Mesenchymal stem cell (in vitro differentiated cells and primary cell): Measurements from ENCODE around the gene ZNF366.
A peak's percentile ranks its signal among the peaks of the same experiment; 100 is the strongest.

ENCODE experiments used
- DNase-seq: peaks from one replicate; pipeline ENCODE4 v3.0.0-alpha.2; 2013
- H2AFZ ChIP-seq: one replicate; pipeline ENCODE4 v1.6.1; 2013; ENCODE audit warnings: low read depth, mild to moderate bottlenecking, control low read depth, inconsistent platforms, low read length, moderate library complexity
- H2AK5ac ChIP-seq: 2 replicates; pipeline ENCODE4 v1.6.1; 2013; ENCODE audit warnings: low read length, moderate library complexity, mild to moderate bottlenecking, inconsistent platforms; ENCODE audit not compliant: severe bottlenecking
- H2BK120ac ChIP-seq: one replicate; pipeline ENCODE4 v1.6.1; 2013; ENCODE audit warnings: low read depth, mild to moderate bottlenecking, inconsistent platforms, low read length, moderate library complexity
- H2BK12ac ChIP-seq, 2 experiments: one replicate each; pipeline ENCODE4 v1.6.1; 2013; ENCODE audit warnings: inconsistent platforms in 2 of 2, low read length in 2 of 2, mild to moderate bottlenecking in 2 of 2, moderate library complexity in 2 of 2, control low read depth in 1 of 2
- H2BK15ac ChIP-seq: one replicate; pipeline ENCODE4 v1.6.1; 2013; ENCODE audit warnings: mild to moderate bottlenecking, low read depth, inconsistent platforms; ENCODE audit not compliant: poor library complexity, severe bottlenecking
- H2BK5ac ChIP-seq: 2 replicates; pipeline ENCODE4 v1.6.1; 2013; ENCODE audit warnings: low read depth, mild to moderate bottlenecking, low read length, control low read depth, inconsistent platforms; ENCODE audit not compliant: poor library complexity, severe bottlenecking
- H3K14ac ChIP-seq, 2 experiments: one replicate each; pipeline ENCODE4 v1.6.1; 2013; ENCODE audit warnings: inconsistent platforms in 2 of 2, low read length in 2 of 2, control low read depth in 1 of 2, mild to moderate bottlenecking in 1 of 2, moderate library complexity in 1 of 2
- H3K18ac ChIP-seq, 2 experiments: one replicate each; pipeline ENCODE4 v1.6.1; 2013; ENCODE audit warnings: inconsistent platforms in 2 of 2, low read length in 2 of 2, control low read depth in 1 of 2, low read depth in 1 of 2, mild to moderate bottlenecking in 1 of 2
- H3K23ac ChIP-seq, 2 experiments: one replicate each; pipeline ENCODE4 v1.6.1; 2013; ENCODE audit warnings: inconsistent platforms in 2 of 2, low read length in 2 of 2, mild to moderate bottlenecking in 2 of 2, moderate library complexity in 2 of 2, control low read depth in 1 of 2
- H3K27ac ChIP-seq: 2 replicates; pipeline ENCODE4 v1.5.1; 2013; ENCODE audit warnings: mild to moderate bottlenecking, moderate library complexity, low read length, control low read depth, inconsistent platforms; ENCODE audit not compliant: poor library complexity, severe bottlenecking
- H3K27me3 ChIP-seq, 2 experiments: 2 replicates each; pipeline versions ENCODE4 v1.6.1 to v1.7.0; 2013; ENCODE audit warnings: low read length in 2 of 2, mild to moderate bottlenecking in 2 of 2, moderate library complexity in 2 of 2, control low read depth in 1 of 2, inconsistent platforms in 1 of 2; ENCODE audit not compliant: control insufficient read depth in 1 of 2, insufficient read depth in 1 of 2
- H3K36me3 ChIP-seq, 2 experiments: 2 replicates each; pipeline versions ENCODE4 v1.6.1 to v1.7.0; 2013; ENCODE audit warnings: low read length in 2 of 2, control low read depth in 1 of 2, inconsistent platforms in 1 of 2, low read depth in 1 of 2, mild to moderate bottlenecking in 1 of 2; ENCODE audit not compliant: insufficient read depth in 2 of 2, control insufficient read depth in 1 of 2
- H3K4ac ChIP-seq, 2 experiments: one replicate each; pipeline ENCODE4 v1.6.1; 2013; ENCODE audit warnings: inconsistent platforms in 2 of 2, low read length in 2 of 2, mild to moderate bottlenecking in 2 of 2, moderate library complexity in 2 of 2, control low read depth in 1 of 2, low read depth in 1 of 2
- H3K4me1 ChIP-seq: 2 replicates; pipeline ENCODE4 v1.6.1; 2013; ENCODE audit warnings: low read depth, low read length, control low read depth; ENCODE audit not compliant: control insufficient read depth, insufficient read depth
- H3K4me2 ChIP-seq: 2 replicates; pipeline ENCODE4 v1.6.1; 2013; ENCODE audit warnings: low read length, mild to moderate bottlenecking, inconsistent platforms; ENCODE audit not compliant: poor library complexity, severe bottlenecking
- H3K4me3 ChIP-seq, 2 experiments: 2 replicates each; pipeline versions ENCODE4 v1.5.1 to v1.7.0; 2013; ENCODE audit warnings: low read length in 2 of 2, mild to moderate bottlenecking in 2 of 2, control low read depth in 1 of 2, low read depth in 1 of 2; ENCODE audit not compliant: insufficient read depth in 1 of 2
- H3K79me1 ChIP-seq: replicated peaks from 2 replicates; pipeline ENCODE4 v1.6.1; 2013; ENCODE audit warnings: mild to moderate bottlenecking, control low read depth, low read length, inconsistent platforms; ENCODE audit not compliant: poor library complexity, severe bottlenecking
- H3K9ac ChIP-seq: 2 replicates; pipeline ENCODE4 v1.7.0; 2013; ENCODE audit warnings: mild to moderate bottlenecking, low read length, moderate library complexity
- H3K9me3 ChIP-seq: 2 replicates; pipeline ENCODE4 v1.7.0; 2013; ENCODE audit warnings: mild to moderate bottlenecking, low read length; ENCODE audit not compliant: control insufficient read depth
- H4K8ac ChIP-seq: one replicate; pipeline ENCODE4 v1.6.1; 2013; ENCODE audit warnings: inconsistent platforms, mild to moderate bottlenecking, low read length, moderate library complexity
- H4K91ac ChIP-seq: one replicate; pipeline ENCODE4 v1.6.1; 2013; ENCODE audit warnings: mild to moderate bottlenecking, low read length, inconsistent platforms
- WGBS: methylation state at CpG from one replicate; pipeline ENCODE4 v1.1.7; 2013; ENCODE audit warnings: mixed read lengths; 5-methylcytosine and 5-hydroxymethylcytosine counted together

ZNF366 gene

GRCh38 chr5:72453246-72453775 lies 53.9 kb downstream of the ZNF366 start:
- peak overlapping the region; percentile 65 for H2BK120ac ChIP-seq
- peak overlapping the region; percentile 2 to 92 for H3K4ac ChIP-seq
- no peak overlapping the region for H2BK5ac ChIP-seq
- peak overlapping the region; percentile 71 for H2BK15ac ChIP-seq
- DNase-seq, result peak; percentile 25
- no peak overlapping the region for H3K23ac ChIP-seq
- no peak overlapping the region for H2AFZ ChIP-seq
- H3K14ac ChIP-seq, result no peak overlapping the region
- H4K91ac ChIP-seq, result peak overlapping the region; percentile 66
- peak overlapping the region; percentile 61 to 87 for H2BK12ac ChIP-seq
- H3K18ac ChIP-seq, result peak overlapping the region; percentile 46 to 74
- H3K9ac ChIP-seq, result peak overlapping the region; percentile 80
- H4K8ac ChIP-seq, result peak overlapping the region; percentile 68
- no peaks in the 10 kb centered on the region for H3K27me3 ChIP-seq
- peak overlapping the region in 1 of 2 experiments; percentile 49 for H3K4me3 ChIP-seq
- peak overlapping the region; percentile 70 for H3K27ac ChIP-seq
- 90% methylated on average over 4 of the region's 4 CpGs for WGBS
- no peaks in the 10 kb centered on the region for H3K36me3 ChIP-seq
- H3K4me2 ChIP-seq, result no peak overlapping the region
- peak overlapping the region; percentile 17 for H2AK5ac ChIP-seq
- H3K4me1 ChIP-seq, result peaks cover 9% of the 10 kb centered on the region
- no peaks in the 10 kb centered on the region for H3K9me3 ChIP-seq
- H3K79me1 ChIP-seq, result no peaks in the 10 kb centered on the region

- no peak overlapping the region for H2BK5ac ChIP-seq
- H3K27me3 ChIP-seq, result no peaks in the 10 kb centered on the region
- peak overlapping the region; percentile 80 for H3K9ac ChIP-seq
- H2AFZ ChIP-seq, result no peak overlapping the region
- peak overlapping the region; percentile 70 for H3K27ac ChIP-seq
- H3K79me1 ChIP-seq, result no peaks in the 10 kb centered on the region
- no peaks in the 10 kb centered on the region for H3K36me3 ChIP-seq
- peak overlapping the region; percentile 60 to 92 for H3K4ac ChIP-seq
- H3K14ac ChIP-seq, result no peak overlapping the region
- H4K8ac ChIP-seq, result peak overlapping the region; percentile 47
- peak overlapping the region; percentile 75 to 99 for H3K18ac ChIP-seq
- no peak overlapping the region for H3K23ac ChIP-seq
- H3K4me3 ChIP-seq, result peak overlapping the region in 1 of 2 experiments; percentile 49
- H2AK5ac ChIP-seq, result no peak overlapping the region
- no peak overlapping the region for H2BK15ac ChIP-seq
- H2BK12ac ChIP-seq, result peak overlapping the region; percentile 37 to 87
- 20% methylated on average over 7 of the region's 9 CpGs for WGBS
- H3K4me1 ChIP-seq, result peaks cover 9% of the 10 kb centered on the region
- no peaks in the 10 kb centered on the region for H3K9me3 ChIP-seq
- peak overlapping the region; percentile 62 for H4K91ac ChIP-seq
- peak; percentile 72 for DNase-seq
- H3K4me2 ChIP-seq, result peak overlapping the region; percentile 30
- H2BK120ac ChIP-seq, result peak overlapping the region; percentile 65
These were observed 54.5 kb downstream of the ZNF366 start for GRCh38 chr5:72452515-72453245.

GRCh38 chr5:72451741-72452505 lies 55.3 kb downstream of the ZNF366 start:
- Histone ChIP-seq H2AFZ (peak overlapping the region; percentile 72), H4K91ac (peak overlapping the region; percentile 100), H2BK15ac (peak overlapping the region; percentile 92), H3K4me2 (no peak overlapping the region), H2BK5ac (no peak overlapping the region), H3K14ac (peak overlapping the region in 1 of 2 experiments; percentile 94), H3K9me3 (no peaks in the 10 kb centered on the region), H2AK5ac (peak overlapping the region; percentile 78), H3K27ac (peak overlapping the region; percentile 70), H3K18ac (peak overlapping the region; percentile 88 to 99), H3K79me1 (no peaks in the 10 kb centered on the region), H4K8ac (peak overlapping the region; percentile 100), H3K9ac (peak overlapping the region; percentile 80), H2BK12ac (peak overlapping the region; percentile 97 to 98), H2BK120ac (peak overlapping the region; percentile 87), H3K4me1 (peaks cover 9% of the 10 kb centered on the region), H3K4ac (peak overlapping the region; percentile 97 to 99), H3K36me3 (no peaks in the 10 kb centered on the region), H3K27me3 (no peaks in the 10 kb centered on the region), H3K4me3 (peak overlapping the region in 1 of 2 experiments; percentile 49), H3K23ac (peak overlapping the region in 1 of 2 experiments; percentile 46)
- peak; percentile 86 for DNase-seq
- WGBS, result 52% methylated on average over 11 of the region's 13 CpGs

DNA sequence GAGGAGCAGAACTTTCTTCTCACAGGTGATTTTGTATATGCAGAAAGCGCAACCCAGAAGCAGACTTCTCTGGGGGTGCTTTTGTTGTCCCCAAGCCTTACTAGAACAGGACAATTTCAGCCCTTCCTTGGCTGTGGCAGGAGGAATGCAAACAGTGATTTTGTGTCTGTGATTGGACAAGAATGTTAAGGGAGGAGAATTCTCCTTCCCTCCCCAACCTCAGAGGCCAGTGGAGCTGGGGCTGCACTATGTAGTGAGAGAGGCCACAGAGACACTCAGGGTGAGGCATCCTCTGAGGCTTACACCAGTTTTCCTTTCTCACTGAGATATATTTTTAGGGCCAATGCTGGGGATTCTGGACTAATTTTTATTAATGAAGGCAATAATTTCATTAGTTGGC lies 58.8 kb downstream of the ZNF366 start:
- no peak overlapping the region for H3K18ac ChIP-seq
- H3K23ac ChIP-seq, result no peak overlapping the region
- H2BK15ac ChIP-seq, result no peak overlapping the region
- no peak overlapping the region for H4K91ac ChIP-seq
- H3K14ac ChIP-seq, result no peak overlapping the region
- no peak for DNase-seq
- H3K4me1 ChIP-seq, result peaks cover 9% of the 10 kb centered on the region
- H2AK5ac ChIP-seq, result no peak overlapping the region
- H3K4me2 ChIP-seq, result no peak overlapping the region
- H3K9me3 ChIP-seq, result no peaks in the 10 kb centered on the region
- H2BK120ac ChIP-seq, result no peak overlapping the region
- no peak overlapping the region for H3K9ac ChIP-seq
- no peak overlapping the region for H3K27ac ChIP-seq
- H2BK5ac ChIP-seq, result no peak overlapping the region
- WGBS, result 26% methylated on average over 1 of the region's 1 CpG
- no peak overlapping the region for H2AFZ ChIP-seq
- no peaks in the 10 kb centered on the region for H3K36me3 ChIP-seq
- H4K8ac ChIP-seq, result no peak overlapping the region
- no peak overlapping the region for H2BK12ac ChIP-seq
- H3K79me1 ChIP-seq, result no peaks in the 10 kb centered on the region
- no peak overlapping the region for H3K4me3 ChIP-seq
- H3K4ac ChIP-seq, result no peak overlapping the region
- no peaks in the 10 kb centered on the region for H3K27me3 ChIP-seq
